GM21528 (cell line): ENCODE results near the gene SERTAD4.

Experiments
- ATAC-seq: cut with Tn5 transposase; IDR thresholded peaks from one replicate; pipeline ENCODE4 v1.9.1; 2021; ENCODE audit warnings: mild to moderate bottlenecking, moderate library complexity; ENCODE audit not compliant: unreplicated experiment, low FRiP score

The SERTAD4 gene

GRCh38 chr1:210231846-210232510, 618 bp upstream of the SERTAD4 start:
- no peak for ATAC-seq

DNA sequence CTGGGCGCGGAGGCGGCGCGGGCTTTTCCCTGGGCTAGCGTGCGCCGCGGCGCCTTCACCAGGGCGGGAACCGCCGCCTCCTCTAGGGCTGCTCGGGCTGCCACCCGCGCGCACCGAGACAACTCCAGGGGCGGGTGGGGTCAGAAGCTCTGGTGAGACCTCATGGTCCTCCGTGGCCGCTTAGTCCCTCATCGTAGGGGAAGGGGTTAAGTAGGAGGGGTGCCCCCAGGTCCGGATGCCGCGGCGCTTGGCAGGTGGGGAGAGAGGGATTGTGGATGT, 559 bp downstream of the SERTAD4 start:
- no peak for ATAC-seq

DNA sequence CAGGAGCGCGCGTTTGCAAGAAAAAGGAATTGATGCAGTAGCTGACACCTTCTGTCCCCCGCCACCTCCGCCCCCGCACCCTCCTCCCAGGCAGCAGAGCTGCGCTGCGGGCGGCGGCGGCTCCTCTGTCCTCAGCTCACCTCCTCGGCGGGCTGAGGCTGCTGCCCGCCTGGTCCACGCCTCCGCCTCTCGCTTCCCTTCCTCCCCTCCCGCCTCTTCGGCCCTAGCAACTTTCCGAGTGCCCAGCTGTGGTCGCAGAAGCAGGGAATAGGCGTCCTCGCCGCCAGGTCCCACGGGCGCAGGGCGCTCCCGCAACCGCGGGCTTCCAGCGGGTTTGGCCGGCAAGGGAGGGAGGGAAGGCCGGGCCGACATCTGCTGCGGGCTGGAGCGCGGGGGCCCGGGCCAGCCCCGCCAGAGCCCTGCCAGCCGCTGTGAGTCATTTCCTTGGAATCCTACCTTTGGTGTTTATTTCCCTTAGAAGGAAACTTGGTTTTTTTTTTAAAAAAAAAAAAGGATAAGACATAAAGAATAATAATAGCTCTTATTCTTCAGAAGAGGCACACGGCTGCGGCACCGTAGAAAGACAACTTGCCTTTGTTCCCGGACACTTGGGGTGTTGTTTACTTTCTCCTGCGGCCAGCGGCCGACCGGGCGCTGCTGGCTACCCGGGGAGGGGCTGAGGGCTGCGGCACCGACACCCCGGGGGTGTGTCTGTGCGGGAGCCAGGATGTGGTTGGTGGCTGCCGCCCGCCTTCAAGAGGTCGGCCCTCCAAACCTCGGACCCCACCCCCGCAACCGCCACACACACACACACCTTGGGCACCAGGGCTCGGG, 1.1 kb downstream of the SERTAD4 start:
- ATAC-seq, result no peak

DNA sequence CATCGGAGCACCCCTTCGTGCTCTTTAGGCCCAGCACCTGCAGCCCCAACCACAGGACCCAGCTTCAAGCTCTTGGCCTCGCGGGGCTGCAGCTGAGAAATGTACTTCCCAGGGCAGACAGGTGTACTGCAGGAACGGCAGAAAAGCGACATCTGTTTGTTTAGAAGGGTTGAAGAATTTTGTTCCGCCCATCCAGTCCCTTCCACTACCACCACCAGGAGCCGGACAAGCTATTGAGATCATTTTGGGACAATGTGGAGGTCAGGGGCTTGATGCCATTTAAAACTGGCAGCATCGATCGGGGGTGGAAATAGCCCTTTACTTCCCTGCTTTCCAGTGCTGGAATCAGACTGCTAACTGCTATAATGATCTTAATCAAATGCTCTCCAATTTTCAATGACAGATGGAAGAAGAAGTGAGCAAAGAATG, 1.7 kb downstream of the SERTAD4 start:
- no peak for ATAC-seq

GRCh38 chr1:210235363-210236053, 2.9 kb downstream of the SERTAD4 start:
- no peak for ATAC-seq

DNA sequence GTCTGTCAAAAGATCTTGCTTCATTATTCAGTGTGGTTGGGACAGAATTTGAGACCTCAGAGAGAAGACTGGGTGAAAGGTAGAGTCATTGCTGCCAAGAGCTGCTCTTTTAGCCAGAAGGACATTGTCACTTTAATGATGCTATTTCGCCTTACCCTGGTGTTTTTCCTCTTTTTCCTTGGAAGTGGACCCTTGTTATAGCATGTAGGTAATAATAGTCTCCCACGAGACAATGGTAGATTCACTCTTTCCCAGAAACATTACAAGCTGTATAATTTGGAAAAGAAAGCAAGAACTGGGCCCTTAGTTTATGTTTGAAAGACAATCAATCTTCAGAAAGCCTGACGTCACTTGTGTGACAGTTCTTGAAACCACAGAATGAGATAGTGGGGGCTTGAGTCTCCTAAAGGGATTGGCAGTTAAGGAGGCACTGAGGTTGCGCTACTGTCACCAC, 3.8 kb downstream of the SERTAD4 start:
- ATAC-seq, result no peak

GRCh38 chr1:210236840-210237409, 4.3 kb downstream of the SERTAD4 start:
- no peak for ATAC-seq

DNA sequence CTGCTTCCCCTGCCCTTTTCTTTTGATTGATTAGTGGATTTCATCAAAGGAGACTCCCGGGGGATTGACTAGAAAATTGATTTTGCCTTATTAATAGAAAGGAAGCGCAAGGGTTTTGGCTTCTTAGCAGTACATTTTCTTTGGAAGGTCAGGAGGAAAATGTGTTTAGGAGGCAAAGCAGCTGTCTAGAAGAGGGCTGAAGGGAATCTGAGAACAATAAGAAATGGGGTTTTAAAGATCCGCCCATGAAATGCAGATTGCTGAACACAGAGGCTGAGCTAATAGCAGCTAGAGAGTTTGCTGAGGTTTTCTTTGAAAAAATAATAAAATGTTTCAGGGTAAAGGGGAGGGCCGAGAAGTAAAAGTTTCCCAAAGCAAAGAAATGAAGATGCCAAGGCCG, 4.9 kb downstream of the SERTAD4 start:
- ATAC-seq, result no peak

DNA sequence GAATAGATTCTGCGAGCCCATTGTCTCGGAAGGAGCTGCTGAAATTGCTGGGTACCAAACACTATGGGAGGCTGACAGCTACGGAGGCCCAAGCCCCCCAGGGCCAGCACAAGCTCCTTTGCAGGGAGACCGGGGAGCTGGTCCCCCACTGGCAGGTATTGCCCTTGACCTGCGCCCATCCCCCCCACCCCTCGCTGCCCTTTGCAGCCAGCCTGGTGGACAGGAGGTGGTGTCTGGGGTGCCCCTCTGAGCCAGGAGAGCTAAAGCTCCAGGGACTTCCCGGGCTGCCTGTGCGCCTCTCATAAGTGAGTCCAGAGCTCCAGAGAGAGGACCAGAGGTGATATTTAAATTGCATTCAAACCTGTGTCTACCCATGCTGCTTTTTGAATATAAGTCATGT, 5.4 kb downstream of the SERTAD4 start:
- no peak for ATAC-seq

GRCh38 chr1:210239349-210240111, 6.9 kb downstream of the SERTAD4 start:
- ATAC-seq, result no peak

GRCh38 chr1:210241121-210241520, 8.5 kb downstream of the SERTAD4 start:
- no peak for ATAC-seq

GRCh38 chr1:210244746-210245367, 12.3 kb downstream of the SERTAD4 start:
- no peak for ATAC-seq

DNA sequence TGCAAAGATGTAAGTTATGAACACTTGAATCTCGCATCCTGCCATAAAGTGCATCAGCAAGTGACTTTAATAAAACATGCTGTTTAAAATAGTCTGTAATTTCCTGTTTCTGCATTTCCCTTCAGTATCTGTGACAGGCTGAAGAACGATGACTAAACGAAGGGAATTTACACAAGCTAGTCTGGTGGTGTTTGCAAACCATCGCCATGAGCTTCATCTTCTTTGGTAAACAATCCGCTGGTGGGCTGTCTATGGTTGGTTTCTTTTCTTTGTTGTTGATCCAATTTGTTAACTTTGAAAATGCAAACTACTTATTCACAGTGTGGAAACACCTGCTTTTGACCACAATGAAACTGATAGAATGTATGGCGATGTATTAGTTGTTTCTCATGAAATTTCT, 13.9 kb downstream of the SERTAD4 start:
- no peak for ATAC-seq

- no peak for ATAC-seq
Observed at GRCh38 chr1:210248341-210248740, 15.7 kb downstream of the SERTAD4 start.

DNA sequence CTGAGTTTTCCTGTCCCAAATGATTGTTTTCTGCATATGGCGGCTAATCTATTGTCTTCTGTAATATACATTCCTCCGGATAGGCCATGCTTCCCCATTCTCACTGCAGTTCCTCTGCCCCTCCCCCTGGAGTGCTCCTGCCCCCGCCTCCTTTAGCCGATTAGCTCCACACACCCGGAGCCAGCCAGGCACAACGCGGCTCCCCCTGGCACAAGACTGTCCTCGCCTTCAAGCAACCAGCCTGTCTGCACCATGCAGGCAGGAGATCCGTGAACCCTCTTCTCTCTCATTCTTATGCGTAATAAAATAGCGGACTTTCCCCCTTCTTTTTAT, 18.0 kb downstream of the SERTAD4 start:
- ATAC-seq, result no peak

DNA sequence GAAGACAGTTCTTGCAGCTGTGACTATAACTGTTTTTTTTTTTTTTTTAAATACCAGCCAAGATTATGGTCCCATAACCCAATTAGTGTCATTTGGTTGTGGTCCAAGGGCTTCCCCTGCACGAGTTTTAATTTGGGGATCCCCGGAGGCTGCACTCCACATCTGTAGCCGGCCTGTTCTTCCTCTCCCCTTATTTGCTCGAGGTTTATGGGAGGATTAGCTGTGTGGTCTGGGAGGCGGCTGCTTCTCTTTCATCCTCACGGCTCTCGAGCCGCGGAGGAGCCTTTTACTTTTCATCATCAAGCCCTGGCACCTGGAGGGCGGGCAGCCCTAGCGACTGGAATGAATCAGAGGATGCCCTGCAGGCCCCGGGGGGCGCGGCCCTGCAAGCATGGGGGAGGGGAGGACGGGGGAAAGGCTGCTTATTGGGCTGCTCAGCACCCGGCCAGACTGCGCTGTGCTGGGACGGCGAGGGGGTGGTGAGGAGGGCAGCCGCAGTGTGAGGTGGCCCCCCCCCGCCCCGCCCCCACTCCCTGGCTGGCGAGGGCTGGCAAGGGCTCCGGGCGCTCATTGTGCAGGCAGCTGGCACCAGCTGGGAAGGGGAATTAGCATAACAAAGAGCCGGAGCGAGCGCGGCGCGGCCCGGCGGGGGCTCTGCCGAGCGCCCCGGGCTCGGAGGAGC, 18.5 kb downstream of the SERTAD4 start:
- no peak for ATAC-seq

- no peak for ATAC-seq
Observed at GRCh38 chr1:210251680-210252490, 19.3 kb downstream of the SERTAD4 start.

GRCh38 chr1:210252621-210253051, 20.0 kb downstream of the SERTAD4 start:
- no peak for ATAC-seq

DNA sequence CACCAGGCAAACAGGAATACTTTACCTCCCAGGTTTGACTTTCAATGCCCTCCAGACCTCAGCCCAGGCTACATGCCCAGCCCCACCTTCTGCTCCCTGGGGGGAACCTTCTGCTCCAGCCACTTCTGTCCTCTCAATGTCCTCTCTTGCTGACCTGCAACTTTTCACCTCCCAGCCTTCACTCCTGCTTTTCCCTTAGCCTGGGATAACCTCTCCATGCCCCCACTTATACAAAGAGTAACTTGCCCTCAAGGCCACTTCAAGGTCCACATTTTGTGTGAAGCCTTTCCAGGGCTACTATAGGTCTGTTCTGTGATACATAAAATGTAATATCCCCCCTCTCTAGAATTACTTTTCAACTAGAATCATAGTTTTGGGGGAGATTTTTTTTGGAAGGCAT, 21.7 kb downstream of the SERTAD4 start:
- ATAC-seq, result no peak
